GM12878 (cell line): Measurements from ENCODE around the gene HBD. TPM values are rescaled to one million over a fixed set of nuclear protein-coding genes. Genes with fewer than 3 reads are reported as not detected.

Source experiments
- BMI1 ChIP-seq: fragments of 450-650 bp; IDR thresholded peaks from 2 replicates; pipeline ENCODE4 v1.6.1; 2016; ENCODE audit warnings: mild to moderate bottlenecking, moderate library complexity, borderline replicate concordance
- CREM ChIP-seq: IDR thresholded peaks from 2 replicates; pipeline ENCODE4 v1.6.1; 2014; ENCODE audit warnings: antibody characterized with exemption, low read depth
- FOXM1 ChIP-seq: IDR thresholded peaks from 2 replicates; pipeline ENCODE4 v1.6.1; 2012; ENCODE audit warnings: low read depth, mild to moderate bottlenecking, inconsistent platforms, low read length, moderate library complexity
- PML ChIP-seq: IDR thresholded peaks from 2 replicates; pipeline ENCODE4 v1.6.1; 2012; ENCODE audit warnings: low read length, inconsistent platforms
- SRF ChIP-seq, 2 experiments: IDR thresholded peaks; 2 replicates each; pipeline ENCODE4 v1.6.1; 2011; ENCODE audit warnings: low read depth in 2 of 2, low read length in 2 of 2, mild to moderate bottlenecking in 1 of 2, moderate library complexity in 1 of 2
- TAF1 ChIP-seq: IDR thresholded peaks from 2 replicates; pipeline ENCODE4 v1.6.1; 2011; ENCODE audit warnings: mild to moderate bottlenecking, low read depth, low read length, borderline replicate concordance
- TBL1XR1 ChIP-seq: IDR thresholded peaks from 2 replicates; pipeline ENCODE4 v1.6.1; 2012; ENCODE audit warnings: low read depth, low read length, improper control_type of control experiment
- ZSCAN29 ChIP-seq: fragments of 450-650 bp; IDR thresholded peaks from 2 replicates; pipeline ENCODE4 v1.6.1; 2017; ENCODE audit warnings: mild to moderate bottlenecking, moderate library complexity
- ZZZ3 ChIP-seq: IDR thresholded peaks from 2 replicates; pipeline ENCODE4 v1.6.1; 2011; ENCODE audit warnings: low read depth; ENCODE audit not compliant: control insufficient read depth, insufficient read length
- polyA plus RNA-seq, 11 experiments: library from polyadenylated mRNA; depleted of rRNA in 4 of 11; unstranded in 6 of 11; stranded (reverse) in 5 of 11; fragments of >200 nt; fragmentation: Nextera tagmentation in 4 of 11; fragmentation: Illumina TruSeq in 1 of 11; extraction: Ambion mirVana in 4 of 11; extraction: Trizol in 1 of 11; gene quantifications; 1 replicate in 1 of 11; 2 replicates in 10 of 11; pipeline versions ENCODE4 v1.2.1 to v1.2.3, GENCODE V29; 2011 to 2016; ENCODE audit warnings: inconsistent platforms in 2 of 11, missing spikeins in 2 of 11, low read depth in 1 of 11
- total RNA-seq, 4 experiments: library from RNA; depleted of rRNA in 3 of 4; stranded (reverse); fragments of >200 nt in 3 of 4; fragmentation: Illumina TruSeq in 1 of 4; extraction: Trizol in 1 of 4; gene quantifications; 2 replicates each; pipeline versions ENCODE4 v1.2.1 to v1.2.3, GENCODE V29; 2013 to 2021
- TF ChIP-seq, protein P1 (sequence below): fragments of 450-650 bp; IDR thresholded peaks from 2 replicates; pipeline ENCODE4 v1.6.1; 2016; ENCODE audit warnings: mild to moderate bottlenecking, moderate library complexity, borderline replicate concordance

The HBD gene
- total and polyA plus RNA-seq, 10 of the 15 experiments (the other 5 are each of a cell fraction or from before 2014, with no cell fraction given), result 0.11 to 0.32 TPM; not detected in 8

DNA sequence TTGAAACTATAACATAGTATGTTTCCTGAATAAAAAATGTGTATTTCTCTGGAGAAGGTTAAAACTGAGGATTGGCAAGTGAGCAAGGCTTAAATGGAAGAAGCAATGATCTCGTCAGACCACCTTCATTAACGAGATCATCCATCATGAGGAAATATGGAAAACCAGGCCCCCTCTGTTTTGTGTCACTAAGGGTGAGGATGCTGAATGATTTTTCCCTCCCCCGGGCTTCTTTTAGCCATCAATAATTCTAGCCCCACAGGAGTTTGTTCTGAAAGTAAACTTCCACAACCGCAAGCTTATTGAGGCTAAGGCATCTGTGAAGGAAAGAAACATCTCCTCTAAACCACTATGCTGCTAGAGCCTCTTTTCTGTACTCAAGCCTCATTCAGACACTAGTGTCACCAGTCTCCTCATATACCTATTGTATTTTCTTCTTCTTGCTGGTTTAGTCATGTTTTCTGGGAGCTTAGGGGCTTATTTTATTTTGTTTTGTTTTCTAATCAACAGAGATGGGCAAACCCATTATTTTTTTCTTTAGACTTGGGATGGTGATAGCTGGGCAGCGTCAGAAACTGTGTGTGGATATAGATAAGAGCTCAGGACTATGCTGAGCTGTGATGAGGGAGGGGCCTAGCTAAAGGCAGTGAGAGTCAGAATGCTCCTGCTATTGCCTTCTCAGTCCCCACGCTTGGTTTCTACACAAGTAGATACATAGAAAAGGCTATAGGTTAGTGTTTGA lies 41.3 kb upstream of the HBD start (continued):
- no peak for TF ChIP-seq PML
- no peak for TF ChIP-seq BMI1
- TF ChIP-seq TAF1, result no peak
- TF ChIP-seq SRF (IDR thresholded peaks at IDR 0.05; ENCODE audit: low read depth in 2 of 2, low read length in 2 of 2), result no peak
- TF ChIP-seq FOXM1, result no peak
- no peak for TF ChIP-seq TBL1XR1
- no peak for TF ChIP-seq CREM
- TF ChIP-seq ZSCAN29, result no peak
- no peak for TF ChIP-seq ZZZ3
- TF ChIP-seq, protein P1, sequence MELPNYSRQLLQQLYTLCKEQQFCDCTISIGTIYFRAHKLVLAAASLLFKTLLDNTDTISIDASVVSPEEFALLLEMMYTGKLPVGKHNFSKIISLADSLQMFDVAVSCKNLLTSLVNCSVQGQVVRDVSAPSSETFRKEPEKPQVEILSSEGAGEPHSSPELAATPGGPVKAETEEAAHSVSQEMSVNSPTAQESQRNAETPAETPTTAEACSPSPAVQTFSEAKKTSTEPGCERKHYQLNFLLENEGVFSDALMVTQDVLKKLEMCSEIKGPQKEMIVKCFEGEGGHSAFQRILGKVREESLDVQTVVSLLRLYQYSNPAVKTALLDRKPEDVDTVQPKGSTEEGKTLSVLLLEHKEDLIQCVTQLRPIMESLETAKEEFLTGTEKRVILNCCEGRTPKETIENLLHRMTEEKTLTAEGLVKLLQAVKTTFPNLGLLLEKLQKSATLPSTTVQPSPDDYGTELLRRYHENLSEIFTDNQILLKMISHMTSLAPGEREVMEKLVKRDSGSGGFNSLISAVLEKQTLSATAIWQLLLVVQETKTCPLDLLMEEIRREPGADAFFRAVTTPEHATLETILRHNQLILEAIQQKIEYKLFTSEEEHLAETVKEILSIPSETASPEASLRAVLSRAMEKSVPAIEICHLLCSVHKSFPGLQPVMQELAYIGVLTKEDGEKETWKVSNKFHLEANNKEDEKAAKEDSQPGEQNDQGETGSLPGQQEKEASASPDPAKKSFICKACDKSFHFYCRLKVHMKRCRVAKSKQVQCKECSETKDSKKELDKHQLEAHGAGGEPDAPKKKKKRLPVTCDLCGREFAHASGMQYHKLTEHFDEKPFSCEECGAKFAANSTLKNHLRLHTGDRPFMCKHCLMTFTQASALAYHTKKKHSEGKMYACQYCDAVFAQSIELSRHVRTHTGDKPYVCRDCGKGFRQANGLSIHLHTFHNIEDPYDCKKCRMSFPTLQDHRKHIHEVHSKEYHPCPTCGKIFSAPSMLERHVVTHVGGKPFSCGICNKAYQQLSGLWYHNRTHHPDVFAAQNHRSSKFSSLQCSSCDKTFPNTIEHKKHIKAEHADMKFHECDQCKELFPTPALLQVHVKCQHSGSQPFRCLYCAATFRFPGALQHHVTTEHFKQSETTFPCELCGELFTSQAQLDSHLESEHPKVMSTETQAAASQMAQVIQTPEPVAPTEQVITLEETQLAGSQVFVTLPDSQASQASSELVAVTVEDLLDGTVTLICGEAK, result no peak
